Right lobe of liver (tissue), 4 donors: ENCODE measurements around the gene NEK9.

ENCODE experiments used
- POLR2A ChIP-seq: fragments of 450-650 bp; IDR thresholded peaks from one replicate; pipeline ENCODE4 v1.6.1; 2017; ENCODE audit warnings: antibody characterized with exemption, mild to moderate bottlenecking
- TF ChIP-seq, protein P1 (sequence below), 4 donors: fragments of 200-600 bp in 3 of 4; fragments of 450-650 bp in 1 of 4; IDR thresholded peaks; one replicate each; pipeline versions ENCODE4 v1.5.1 to v1.8.0; 2016 to 2022; ENCODE audit warnings: antibody characterized with exemption in 4 of 4, mild to moderate bottlenecking in 2 of 4
- donor health status: DM: no; HTN: no; CAD: no.
- donor health status: DM: no; HTN: no; CAD: no.
- donor health status: DM: no; HTN: yes; CAD: no.

DNA sequence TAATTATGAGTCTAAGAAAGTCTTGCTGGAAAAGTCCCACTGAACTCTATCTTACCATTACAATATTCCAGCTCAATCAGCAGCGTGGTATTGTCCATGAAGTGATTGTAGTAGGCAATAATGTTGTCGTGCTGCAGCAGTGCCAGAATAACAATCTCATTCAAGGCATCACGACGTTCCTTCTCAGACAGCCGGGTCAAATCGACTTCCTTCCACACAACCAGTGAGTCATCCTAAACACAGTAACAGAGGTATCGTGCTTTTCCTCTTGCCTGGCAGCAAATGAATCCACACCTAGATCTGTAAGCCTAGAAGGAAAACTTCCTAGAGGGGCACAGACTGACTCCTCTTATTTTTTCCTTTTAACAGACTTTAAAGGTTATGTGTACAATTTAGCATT, 2.9 kb downstream of the NEK9 start:
- TF ChIP-seq POLR2A, result no peak
- TF ChIP-seq, protein P1, sequence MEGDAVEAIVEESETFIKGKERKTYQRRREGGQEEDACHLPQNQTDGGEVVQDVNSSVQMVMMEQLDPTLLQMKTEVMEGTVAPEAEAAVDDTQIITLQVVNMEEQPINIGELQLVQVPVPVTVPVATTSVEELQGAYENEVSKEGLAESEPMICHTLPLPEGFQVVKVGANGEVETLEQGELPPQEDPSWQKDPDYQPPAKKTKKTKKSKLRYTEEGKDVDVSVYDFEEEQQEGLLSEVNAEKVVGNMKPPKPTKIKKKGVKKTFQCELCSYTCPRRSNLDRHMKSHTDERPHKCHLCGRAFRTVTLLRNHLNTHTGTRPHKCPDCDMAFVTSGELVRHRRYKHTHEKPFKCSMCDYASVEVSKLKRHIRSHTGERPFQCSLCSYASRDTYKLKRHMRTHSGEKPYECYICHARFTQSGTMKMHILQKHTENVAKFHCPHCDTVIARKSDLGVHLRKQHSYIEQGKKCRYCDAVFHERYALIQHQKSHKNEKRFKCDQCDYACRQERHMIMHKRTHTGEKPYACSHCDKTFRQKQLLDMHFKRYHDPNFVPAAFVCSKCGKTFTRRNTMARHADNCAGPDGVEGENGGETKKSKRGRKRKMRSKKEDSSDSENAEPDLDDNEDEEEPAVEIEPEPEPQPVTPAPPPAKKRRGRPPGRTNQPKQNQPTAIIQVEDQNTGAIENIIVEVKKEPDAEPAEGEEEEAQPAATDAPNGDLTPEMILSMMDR (IDR thresholded peaks at IDR 0.05), result no peak
